ENCODE results near the gene CCR6.
"Not testable (repeated sequence)": the region's sequence is repeated elsewhere in the genome, so short reads cannot be mapped to it uniquely, and the experiment has no call there.

GRCh38 chr6:167177271-167177670 is 54.4 kb downstream of the CCR6 start:
- not testable (repeated sequence) for TF ChIP-seq POLR2AphosphoS5, POLR2A (IDR thresholded peaks at IDR 0.05; ENCODE audit: low read depth, low read length)
